Liver (tissue), 9 donors: ENCODE data around the gene PSRC1. TPM values are rescaled to one million over a fixed set of nuclear protein-coding genes. Genes with fewer than 3 reads are reported as not detected.
A peak's percentile ranks its signal among the peaks of the same experiment; 100 is the strongest.

ENCODE experiments used
- DNase-seq: peaks from one replicate; pipeline ENCODE4 v3.0.0-alpha.2; 2017; ENCODE audit warnings: low spot score
- H3K27ac ChIP-seq, 2 donors: one replicate each; pipeline ENCODE4 v1.7.0; 2013; ENCODE audit warnings: inconsistent platforms in 2 of 2, low read length in 2 of 2, control low read depth in 1 of 2, low read depth in 1 of 2, mild to moderate bottlenecking in 1 of 2
- H3K27me3 ChIP-seq, 4 donors: one replicate each; pipeline versions ENCODE4 v1.6.1 to v1.7.0; 2013; ENCODE audit warnings: low read length in 3 of 4, inconsistent platforms in 1 of 4, mild to moderate bottlenecking in 1 of 4, moderate library complexity in 1 of 4; ENCODE audit not compliant: control insufficient read depth in 4 of 4, insufficient read depth in 4 of 4
- H3K36me3 ChIP-seq, 4 donors: one replicate each; pipeline versions ENCODE4 v1.6.1 to v1.7.0; 2013; ENCODE audit warnings: low read length in 3 of 4, mild to moderate bottlenecking in 3 of 4, low read depth in 1 of 4, moderate library complexity in 1 of 4; ENCODE audit not compliant: control insufficient read depth in 4 of 4, insufficient read depth in 3 of 4
- H3K4me1 ChIP-seq, 4 donors: one replicate each; pipeline versions ENCODE4 v1.6.1 to v1.7.0; 2013; ENCODE audit warnings: low read length in 3 of 4, mild to moderate bottlenecking in 3 of 4, moderate library complexity in 1 of 4; ENCODE audit not compliant: control insufficient read depth in 4 of 4, insufficient read depth in 4 of 4
- H3K4me3 ChIP-seq, 3 donors: one replicate each; pipeline versions ENCODE4 v1.6.1 to v1.7.0; 2013; ENCODE audit warnings: low read length in 3 of 3, control low read depth in 1 of 3, low read depth in 1 of 3, mild to moderate bottlenecking in 1 of 3
- H3K9ac ChIP-seq, 2 donors: one replicate each; pipeline ENCODE4 v1.7.0; 2013; ENCODE audit warnings: low read length in 2 of 2, mild to moderate bottlenecking in 2 of 2, moderate library complexity in 2 of 2, control low read depth in 1 of 2, low read depth in 1 of 2
- H3K9me3 ChIP-seq, 4 donors: one replicate each; pipeline versions ENCODE4 v1.6.1 to v1.7.0; 2013; ENCODE audit warnings: low read length in 3 of 4; ENCODE audit not compliant: control insufficient read depth in 4 of 4
- ATF3 ChIP-seq: IDR thresholded peaks from 2 replicates; pipeline ENCODE4 v1.6.1; 2016; ENCODE audit warnings: antibody characterized with exemption
- EGR1 ChIP-seq, 2 donors: IDR thresholded peaks; 2 replicates each; pipeline ENCODE4 v1.6.1; 2016 to 2018; ENCODE audit warnings: antibody characterized with exemption in 2 of 2, low read depth in 2 of 2
- FOXA1 ChIP-seq: IDR thresholded peaks from 2 replicates; pipeline ENCODE4 v1.6.1; 2016; ENCODE audit warnings: antibody characterized with exemption
- GABPA ChIP-seq, 2 donors: IDR thresholded peaks in 1 of 2; conservative IDR thresholded peaks in 1 of 2; 2 replicates each; pipeline ENCODE4 v1.6.1; 2016; ENCODE audit warnings: antibody characterized with exemption in 2 of 2, mild to moderate bottlenecking in 1 of 2, moderate library complexity in 1 of 2
- HNF4A ChIP-seq, 2 donors: conservative IDR thresholded peaks; 2 replicates each; pipeline ENCODE4 v1.6.1; 2016; ENCODE audit warnings: antibody characterized with exemption in 2 of 2, mild to moderate bottlenecking in 2 of 2
- HNF4G ChIP-seq: IDR thresholded peaks from 2 replicates; pipeline ENCODE4 v1.6.1; 2016; ENCODE audit warnings: antibody characterized with exemption
- NR2F2 ChIP-seq: IDR thresholded peaks from 2 replicates; pipeline ENCODE4 v1.6.1; 2016; ENCODE audit warnings: antibody characterized with exemption
- RAD21 ChIP-seq, 2 donors: IDR thresholded peaks; 2 replicates each; pipeline ENCODE4 v1.6.1; 2016; ENCODE audit warnings: antibody characterized with exemption in 2 of 2, mild to moderate bottlenecking in 2 of 2
- REST ChIP-seq: IDR thresholded peaks from 2 replicates; pipeline ENCODE4 v1.6.1; 2016; ENCODE audit warnings: antibody characterized with exemption, mild to moderate bottlenecking
- RXRA ChIP-seq, 2 donors: IDR thresholded peaks; 2 replicates each; pipeline ENCODE4 v1.6.1; 2017 to 2018; ENCODE audit warnings: antibody characterized with exemption in 2 of 2, mild to moderate bottlenecking in 1 of 2
- SP1 ChIP-seq: IDR thresholded peaks from 2 replicates; pipeline ENCODE4 v1.6.1; 2018; ENCODE audit warnings: antibody characterized with exemption, mild to moderate bottlenecking
- YY1 ChIP-seq: IDR thresholded peaks from 2 replicates; pipeline ENCODE4 v1.6.1; 2016; ENCODE audit warnings: antibody characterized with exemption, mild to moderate bottlenecking
- ZBTB33 ChIP-seq: IDR thresholded peaks from 2 replicates; pipeline ENCODE4 v1.6.1; 2016; ENCODE audit warnings: antibody characterized with exemption
- WGBS: extraction: QIAGEN DNeasy Blood & Tissue Kit; methylation state at CpG from one replicate; pipeline ENCODE4 v1.1.7; 2013; 5-methylcytosine and 5-hydroxymethylcytosine counted together
- polyA plus RNA-seq, 2 donors: library from polyadenylated mRNA; stranded (reverse) in 1 of 2; unstranded in 1 of 2; fragments of 200-250 nt in 1 of 2; fragments of >200 nt in 1 of 2; fragmentation: Nextera tagmentation in 1 of 2; extraction: Ambion mirVana in 1 of 2; gene quantifications; one replicate each; pipeline versions ENCODE4 v1.2.1 to v1.2.3, GENCODE V29; 2013 to 2015
- total RNA-seq, 2 donors: library from RNA; depleted of rRNA; stranded (reverse); fragments of >200 nt; gene quantifications; one replicate each; pipeline ENCODE4 v1.2.3, GENCODE V29; 2014
- TF ChIP-seq, protein P1 (sequence below): IDR thresholded peaks from 2 replicates; pipeline ENCODE4 v1.6.1; 2016; ENCODE audit warnings: antibody characterized with exemption
- donor health status: healthy.
- donor health status: healthy.
- donor health status: healthy.
- donor health status: healthy.
- donor health status: healthy.

The PSRC1 gene
- total and polyA plus RNA-seq, 4 donors, result 0.25 to 2.6 (median 1.1) TPM

- TF ChIP-seq REST (no peak), RAD21 (IDR thresholded peaks at IDR 0.05) (no peak), FOXA1 (no peak), RXRA (IDR thresholded peaks at IDR 0.05) (no peak), EGR1 (IDR thresholded peaks at IDR 0.05; ENCODE audit: low read depth in 2 of 2) (no peak), YY1 (no peak)
- TF ChIP-seq, protein P1, sequence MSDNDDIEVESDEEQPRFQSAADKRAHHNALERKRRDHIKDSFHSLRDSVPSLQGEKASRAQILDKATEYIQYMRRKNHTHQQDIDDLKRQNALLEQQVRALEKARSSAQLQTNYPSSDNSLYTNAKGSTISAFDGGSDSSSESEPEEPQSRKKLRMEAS, result no peak
Observed at GRCh38 chr1:109241344-109241743, 41.6 kb downstream of the PSRC1 start (continued).

DNA sequence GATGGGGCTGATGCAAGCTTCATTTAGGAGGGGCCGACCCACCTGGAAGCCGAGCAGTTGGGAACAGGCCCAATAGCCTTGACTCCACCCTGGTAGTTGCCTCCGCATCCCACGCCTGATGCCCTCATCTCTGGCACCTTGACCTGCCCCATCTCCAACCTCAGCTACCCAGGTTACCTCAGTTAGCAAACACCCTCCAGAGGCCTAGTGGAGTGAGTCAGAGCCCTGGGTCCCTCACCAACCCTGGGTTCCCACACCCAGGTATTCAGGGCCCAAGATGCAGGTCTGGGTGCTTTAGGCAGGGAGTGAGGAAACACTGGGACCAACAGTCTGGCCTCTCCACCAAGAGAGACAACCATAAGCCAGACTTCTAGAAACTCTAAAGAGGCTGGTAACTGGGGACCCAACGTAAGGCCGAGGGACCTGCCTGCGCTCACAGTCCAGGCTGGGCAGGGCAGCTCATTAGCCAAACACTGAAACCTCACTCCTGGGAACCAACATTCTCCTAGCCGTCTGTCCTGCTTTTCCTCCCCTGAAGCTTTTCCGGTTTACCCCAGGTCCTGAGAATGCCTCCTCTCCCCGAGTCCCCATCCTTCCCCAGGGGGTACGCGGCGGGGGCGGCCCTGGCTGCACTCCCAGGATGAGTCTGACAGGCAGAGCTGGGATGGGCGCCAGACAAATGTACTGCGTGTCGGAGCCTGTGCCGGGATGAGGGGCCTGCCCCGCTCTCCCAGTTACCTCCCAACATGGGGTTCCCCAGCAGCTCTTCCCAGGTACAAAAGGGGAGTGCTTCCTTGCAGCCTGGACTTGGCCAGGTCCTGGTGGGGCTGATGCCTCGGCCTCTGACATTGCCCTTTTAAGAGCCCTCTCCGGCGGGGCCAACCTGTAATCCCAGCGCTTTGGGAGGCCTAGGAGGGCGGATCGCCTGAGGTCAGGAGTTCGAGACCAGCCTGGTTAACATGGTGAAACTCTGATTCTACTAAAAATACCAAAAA, 42.5 kb downstream of the PSRC1 start:
- WGBS, result 44% methylated on average over 26 of the region's 26 CpGs
- Histone ChIP-seq H3K9ac (no peak overlapping the region), H3K36me3 (peaks cover 7 to 38% (median 31%) of the 10 kb centered on the region in 4 donors), H3K4me1 (peaks cover 0 to 16% (median 5%) of the 10 kb centered on the region in 4 donors), H3K4me3 (no peak overlapping the region), H3K9me3 (no peaks in the 10 kb centered on the region), H3K27me3 (no peaks in the 10 kb centered on the region), H3K27ac (no peak overlapping the region)
- no peak for DNase-seq
- peak; percentile 2 for TF ChIP-seq SP1
- TF ChIP-seq RAD21 (IDR thresholded peaks at IDR 0.05), result no peak

DNA sequence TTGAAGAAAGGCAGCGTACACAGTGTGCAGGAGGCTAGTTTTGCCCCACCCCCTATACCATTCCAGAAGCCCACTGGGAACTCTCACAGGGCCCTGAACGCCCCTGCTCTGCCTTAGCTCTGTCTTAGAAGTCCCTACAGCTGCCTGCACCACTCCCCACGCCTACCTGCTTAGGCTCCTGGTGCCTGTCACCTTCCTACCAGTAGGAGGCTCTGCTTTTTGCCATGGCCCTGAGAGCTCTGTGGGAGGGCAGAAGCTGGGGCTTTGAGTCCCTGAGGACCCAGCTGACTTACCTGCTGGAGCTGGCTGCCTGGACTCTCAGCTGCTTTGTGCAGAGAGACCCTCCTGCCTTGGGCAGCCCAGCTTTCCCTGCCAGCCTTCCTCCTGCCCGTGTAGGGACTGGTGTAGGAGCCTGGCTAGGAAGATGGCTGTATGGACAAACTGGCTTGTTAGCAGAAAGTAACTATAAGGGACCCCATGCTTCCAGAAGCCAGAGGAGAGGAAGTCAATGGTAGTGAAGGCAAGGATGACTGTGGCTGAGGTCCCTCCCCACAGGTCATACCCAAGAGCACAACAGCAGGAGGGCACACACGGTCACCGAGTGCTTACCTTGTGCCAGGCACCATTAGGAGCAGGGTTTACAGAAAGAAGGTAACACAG, 43.4 kb downstream of the PSRC1 start:
- Histone ChIP-seq H3K4me3 (no peak overlapping the region), H3K4me1 (peaks cover 0 to 16% (median 5%) of the 10 kb centered on the region in 4 donors), H3K9me3 (no peaks in the 10 kb centered on the region), H3K36me3 (peaks cover 10 to 45% (median 37%) of the 10 kb centered on the region in 4 donors), H3K9ac (no peak overlapping the region), H3K27me3 (no peaks in the 10 kb centered on the region), H3K27ac (no peak overlapping the region)
- DNase-seq, result no peak
- WGBS, result 81% methylated on average over 6 of the region's 6 CpGs
- TF ChIP-seq, protein P1, result no peak
- TF ChIP-seq HNF4A (conservative IDR thresholded peaks at IDR 0.05) (no peak), HNF4G (no peak), GABPA (IDR thresholded peaks at IDR 0.05 in 1 of 2, conservative IDR thresholded peaks at IDR 0.05 in 1 of 2) (no peak), FOXA1 (no peak), SP1 (no peak), NR2F2 (no peak), EGR1 (IDR thresholded peaks at IDR 0.05; ENCODE audit: low read depth in 2 of 2) (no peak), REST (no peak), RAD21 (IDR thresholded peaks at IDR 0.05) (peak in 1 of 2 donors; percentile 50), ATF3 (no peak), ZBTB33 (no peak), YY1 (no peak)
